ENCODE measurements around the gene CLCN7. TPM values are rescaled to one million over a fixed set of nuclear protein-coding genes. Genes with fewer than 3 reads are reported as not detected.

CLCN7 gene
- total RNA-seq, 3 donors from 2014 or later (not counting 1 experiment from before 2014, with no cell fraction given), result 117 to 125 (median 118) TPM

DNA sequence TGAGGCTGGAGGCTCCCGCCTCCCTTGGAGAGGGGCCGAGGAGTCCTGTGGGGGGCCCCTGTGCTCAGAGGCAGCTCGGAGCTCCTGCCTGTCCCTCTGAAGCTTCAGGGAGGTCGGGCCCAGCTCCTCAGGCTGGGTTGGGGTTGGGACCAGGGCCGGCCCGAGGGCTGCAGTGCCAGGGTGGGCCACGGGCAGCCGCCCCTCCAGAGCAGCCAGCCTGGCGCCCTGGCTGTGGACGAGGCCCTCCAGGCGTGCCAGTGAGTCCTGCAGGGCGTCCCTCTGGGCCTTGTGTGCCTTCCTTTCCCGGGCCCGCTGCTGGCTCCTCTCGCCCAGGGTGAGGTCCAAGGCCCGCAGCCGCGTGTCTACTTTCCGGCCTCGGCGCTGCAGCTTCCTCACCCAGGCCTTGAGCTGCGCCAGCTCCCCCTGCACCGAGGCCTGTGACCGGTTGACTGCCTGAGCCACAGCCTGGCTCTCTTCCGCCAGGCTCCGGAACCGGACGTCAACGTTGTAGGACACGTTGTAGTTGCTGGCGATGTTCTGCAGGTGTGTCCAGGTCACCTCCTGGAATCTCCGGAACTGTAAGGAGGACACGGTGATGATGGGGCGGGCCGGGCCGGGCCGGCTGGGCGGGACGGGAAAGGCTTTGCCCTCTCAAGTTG is 12.7 kb upstream of the CLCN7 start:
- Histone ChIP-seq H3K9me3 (ENCODE audit: control insufficient read depth, insufficient read depth, low read length) (no peaks in the 10 kb centered on the region), H3K4me1 (ENCODE audit: control insufficient read depth, insufficient read depth, low read length) (peaks cover 4% of the 10 kb centered on the region), H3K36me3 (ENCODE audit: control insufficient read depth, insufficient read depth, low read length) (no peaks in the 10 kb centered on the region), H3K27me3 (ENCODE audit: control insufficient read depth, insufficient read depth, low read length) (no peaks in the 10 kb centered on the region), H3K27ac (ENCODE audit: low read length) (no peak overlapping the region), H3K4me3 (ENCODE audit: low read length) (no peak overlapping the region)
- DNase-seq, result no peak
- Mint-ChIP-seq H3K27ac (no peak overlapping the region), H3K36me3 (no peaks in the 10 kb centered on the region), H3K4me3 (no peak overlapping the region), H3K9me3 (no peaks in the 10 kb centered on the region), H3K27me3 (ENCODE audit: low read depth in 2 of 2) (peaks cover 0 to 2% of the 10 kb centered on the region in 2 donors), H3K4me1 (peaks cover 3 to 4% of the 10 kb centered on the region in 2 donors)
- ATAC-seq, result no peak
- intact Hi-C loops (cut with micrococcal nuclease), result no loop called here
- TF ChIP-seq, protein P1, sequence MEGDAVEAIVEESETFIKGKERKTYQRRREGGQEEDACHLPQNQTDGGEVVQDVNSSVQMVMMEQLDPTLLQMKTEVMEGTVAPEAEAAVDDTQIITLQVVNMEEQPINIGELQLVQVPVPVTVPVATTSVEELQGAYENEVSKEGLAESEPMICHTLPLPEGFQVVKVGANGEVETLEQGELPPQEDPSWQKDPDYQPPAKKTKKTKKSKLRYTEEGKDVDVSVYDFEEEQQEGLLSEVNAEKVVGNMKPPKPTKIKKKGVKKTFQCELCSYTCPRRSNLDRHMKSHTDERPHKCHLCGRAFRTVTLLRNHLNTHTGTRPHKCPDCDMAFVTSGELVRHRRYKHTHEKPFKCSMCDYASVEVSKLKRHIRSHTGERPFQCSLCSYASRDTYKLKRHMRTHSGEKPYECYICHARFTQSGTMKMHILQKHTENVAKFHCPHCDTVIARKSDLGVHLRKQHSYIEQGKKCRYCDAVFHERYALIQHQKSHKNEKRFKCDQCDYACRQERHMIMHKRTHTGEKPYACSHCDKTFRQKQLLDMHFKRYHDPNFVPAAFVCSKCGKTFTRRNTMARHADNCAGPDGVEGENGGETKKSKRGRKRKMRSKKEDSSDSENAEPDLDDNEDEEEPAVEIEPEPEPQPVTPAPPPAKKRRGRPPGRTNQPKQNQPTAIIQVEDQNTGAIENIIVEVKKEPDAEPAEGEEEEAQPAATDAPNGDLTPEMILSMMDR (IDR thresholded peaks at IDR 0.05), result no peak
- WGBS (ENCODE audit: insufficient coverage), result 94% methylated on average over 39 of the region's 39 CpGs

DNA sequence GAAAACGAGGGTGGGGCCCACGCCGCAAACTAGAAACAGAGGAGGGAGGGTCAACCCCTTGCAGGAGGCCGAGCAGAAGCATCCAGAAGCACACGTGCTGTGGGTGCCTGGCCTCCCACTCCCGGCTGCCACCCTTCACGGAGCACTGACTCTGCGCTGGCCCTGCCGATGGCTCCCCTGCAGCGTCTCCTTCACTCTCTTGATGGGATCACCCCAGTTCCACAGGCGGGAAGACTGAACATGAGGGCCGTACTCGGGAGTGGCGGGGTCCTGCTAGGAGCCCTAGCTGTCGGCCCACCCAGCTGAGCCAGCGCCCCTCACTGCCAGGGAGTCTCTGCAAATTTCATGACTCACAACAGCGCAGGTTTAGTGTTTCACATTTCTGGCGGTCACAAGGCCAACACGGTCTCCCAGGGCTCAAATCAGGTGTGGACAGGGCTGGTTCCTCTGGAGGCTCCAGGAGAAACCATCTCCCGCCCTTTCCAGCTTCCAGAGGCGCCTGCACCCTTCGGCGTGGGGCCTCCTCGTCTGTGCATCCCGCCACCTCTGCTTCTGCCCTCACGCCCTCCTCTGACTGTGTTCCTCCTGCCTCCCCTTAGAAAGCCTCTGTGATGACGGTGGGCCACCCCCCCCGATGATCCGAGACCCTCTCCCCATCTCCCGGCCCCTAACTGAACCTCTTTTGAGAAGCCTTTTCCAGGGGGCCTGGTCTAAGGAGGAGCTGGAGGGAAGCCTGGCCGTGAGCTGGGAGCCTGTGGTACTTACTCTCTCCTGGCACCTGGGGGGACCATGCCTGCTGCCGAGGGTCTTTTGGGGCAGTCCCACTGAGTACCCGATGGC is 11.9 kb upstream of the CLCN7 start:
- Histone ChIP-seq H3K4me1 (ENCODE audit: control insufficient read depth, insufficient read depth, low read length) (no peaks in the 10 kb centered on the region), H3K27ac (ENCODE audit: low read length) (no peak overlapping the region), H3K27me3 (ENCODE audit: control insufficient read depth, insufficient read depth, low read length) (no peaks in the 10 kb centered on the region), H3K9me3 (ENCODE audit: control insufficient read depth, insufficient read depth, low read length) (no peaks in the 10 kb centered on the region), H3K4me3 (ENCODE audit: low read length) (no peak overlapping the region), H3K36me3 (ENCODE audit: control insufficient read depth, insufficient read depth, low read length) (no peaks in the 10 kb centered on the region)
- H3K36me3 Mint-ChIP-seq, result no peaks in the 10 kb centered on the region
- no peaks in the 10 kb centered on the region for H3K4me1 Mint-ChIP-seq
- intact Hi-C loops (cut with micrococcal nuclease), result no loop called here
- H3K27ac Mint-ChIP-seq, result no peak overlapping the region
- ATAC-seq (no peak), DNase-seq (no peak)
- peaks cover 0 to 2% of the 10 kb centered on the region in 2 donors for H3K27me3 Mint-ChIP-seq (ENCODE audit: low read depth in 2 of 2)
- H3K4me3 Mint-ChIP-seq, result no peak overlapping the region
- TF ChIP-seq, protein P1 (IDR thresholded peaks at IDR 0.05), result no peak
- no peaks in the 10 kb centered on the region for H3K9me3 Mint-ChIP-seq
- WGBS (ENCODE audit: insufficient coverage), result 89% methylated on average over 33 of the region's 33 CpGs

DNA sequence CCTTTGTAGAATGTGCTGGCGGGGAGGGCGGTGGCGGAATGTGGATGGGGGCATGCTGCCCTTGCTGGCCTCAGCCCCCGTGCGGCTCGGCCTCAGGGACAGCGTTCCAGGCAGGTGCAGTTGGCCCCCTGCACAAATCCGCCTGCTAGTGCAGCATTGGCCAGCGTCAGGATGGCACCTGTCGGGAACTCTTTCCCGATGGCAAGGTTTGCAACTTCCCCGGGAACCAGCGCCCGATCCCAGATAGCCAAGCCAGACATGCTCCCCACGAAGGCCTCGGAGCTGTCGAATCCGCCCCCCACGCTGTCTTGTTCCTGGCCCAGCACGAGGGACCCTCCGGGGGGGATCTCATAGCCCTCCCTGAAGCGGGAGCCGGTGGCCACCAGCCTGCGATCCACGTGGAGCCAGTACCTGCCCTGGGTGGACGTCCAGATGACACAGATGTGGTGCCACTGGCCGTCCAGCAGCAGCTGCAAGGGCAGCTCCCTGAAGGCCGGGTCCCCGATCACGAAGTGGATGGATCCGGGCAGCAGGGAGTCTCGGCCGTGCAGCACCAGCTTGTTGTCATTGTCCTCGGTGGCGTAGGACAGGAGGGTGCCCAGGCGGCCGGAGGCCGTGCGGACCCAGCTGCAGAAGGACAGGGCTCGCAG is 11.1 kb upstream of the CLCN7 start:
- Mint-ChIP-seq H3K9me3 (no peaks in the 10 kb centered on the region), H3K27me3 (ENCODE audit: low read depth in 2 of 2) (peaks cover 0 to 2% of the 10 kb centered on the region in 2 donors), H3K36me3 (no peaks in the 10 kb centered on the region), H3K27ac (no peak overlapping the region), H3K4me3 (no peak overlapping the region), H3K4me1 (no peaks in the 10 kb centered on the region)
- intact Hi-C loops (cut with micrococcal nuclease), result no loop called here
- no peaks in the 10 kb centered on the region for H3K27me3 ChIP-seq (ENCODE audit: control insufficient read depth, insufficient read depth, low read length)
- no peaks in the 10 kb centered on the region for H3K9me3 ChIP-seq (ENCODE audit: control insufficient read depth, insufficient read depth, low read length)
- H3K36me3 ChIP-seq (ENCODE audit: control insufficient read depth, insufficient read depth, low read length), result no peaks in the 10 kb centered on the region
- WGBS (ENCODE audit: insufficient coverage), result 94% methylated on average over 40 of the region's 40 CpGs
- DNase-seq (no peak), ATAC-seq (no peak)
- H3K4me3 ChIP-seq (ENCODE audit: low read length), result no peak overlapping the region
- no peak overlapping the region for H3K27ac ChIP-seq (ENCODE audit: low read length)
- H3K4me1 ChIP-seq (ENCODE audit: control insufficient read depth, insufficient read depth, low read length), result peaks cover 4% of the 10 kb centered on the region
- TF ChIP-seq, protein P1 (IDR thresholded peaks at IDR 0.05), result no peak
